Measurements from ENCODE around the gene FHIT.

FHIT gene

DNA sequence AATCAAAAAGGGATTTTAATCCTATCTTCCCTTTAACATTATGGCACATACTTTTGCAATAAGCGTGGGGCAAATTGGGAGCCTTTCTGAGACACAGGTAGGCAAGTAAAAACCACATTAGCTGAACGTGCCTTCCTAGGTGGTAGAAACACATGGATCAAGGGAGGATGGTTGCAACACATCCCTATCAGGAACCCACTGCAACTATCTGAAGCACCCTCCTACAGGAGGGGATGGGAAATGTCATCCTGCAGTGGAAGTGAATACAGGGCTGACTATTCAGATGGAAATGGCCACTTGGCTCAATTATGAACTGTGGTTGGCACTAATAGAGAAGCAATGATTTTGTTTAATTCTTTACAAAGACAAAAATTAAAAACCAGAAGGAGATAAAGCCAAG is 826.3 kb downstream of the FHIT start:
- Histone ChIP-seq H3K27me3 (ENCODE audit: control insufficient read depth in 1 of 2, insufficient read depth in 2 of 2, low read length in 2 of 2) (no peaks in the 10 kb centered on the region), H3K4me1 (ENCODE audit: control insufficient read depth in 1 of 2, insufficient read depth in 2 of 2, low read length in 2 of 2) (peaks cover 0 to 11% of the 10 kb centered on the region in 2 donors), H3K36me3 (ENCODE audit: control insufficient read depth in 1 of 2, insufficient read depth in 2 of 2, low read length in 2 of 2) (no peaks in the 10 kb centered on the region), H3K27ac (ENCODE audit: low read depth, low read length) (no peak overlapping the region), H3K4me3 (ENCODE audit: low read depth in 1 of 2, low read length in 2 of 2) (no peak overlapping the region), H3K9me3 (ENCODE audit: control insufficient read depth in 1 of 2, low read length in 2 of 2) (no peaks in the 10 kb centered on the region), H3K9ac (ENCODE audit: low read depth in 1 of 2, low read length in 2 of 2) (no peak overlapping the region)

GRCh38 chr3:60424034-60424433 is 827.2 kb downstream of the FHIT start:
- H3K4me3 ChIP-seq (ENCODE audit: low read depth in 1 of 2, low read length in 2 of 2) = no peak overlapping the region
- peaks cover 0 to 11% of the 10 kb centered on the region in 2 donors for H3K4me1 ChIP-seq (ENCODE audit: control insufficient read depth in 1 of 2, insufficient read depth in 2 of 2, low read length in 2 of 2)
- no peaks in the 10 kb centered on the region for H3K36me3 ChIP-seq (ENCODE audit: control insufficient read depth in 1 of 2, insufficient read depth in 2 of 2, low read length in 2 of 2)
- no peaks in the 10 kb centered on the region for H3K27me3 ChIP-seq (ENCODE audit: control insufficient read depth in 1 of 2, insufficient read depth in 2 of 2, low read length in 2 of 2)
- no peaks in the 10 kb centered on the region for H3K9me3 ChIP-seq (ENCODE audit: control insufficient read depth in 1 of 2, low read length in 2 of 2)
- H3K27ac ChIP-seq (ENCODE audit: low read depth, low read length) = no peak overlapping the region
- H3K9ac ChIP-seq (ENCODE audit: low read depth in 1 of 2, low read length in 2 of 2) = no peak overlapping the region

GRCh38 chr3:60423556-60423955 is 827.7 kb downstream of the FHIT start:
- no peak overlapping the region for H3K27ac ChIP-seq (ENCODE audit: low read depth, low read length)
- no peak overlapping the region for H3K4me3 ChIP-seq (ENCODE audit: low read depth in 1 of 2, low read length in 2 of 2)
- H3K9me3 ChIP-seq (ENCODE audit: control insufficient read depth in 1 of 2, low read length in 2 of 2) = no peaks in the 10 kb centered on the region
- no peaks in the 10 kb centered on the region for H3K27me3 ChIP-seq (ENCODE audit: control insufficient read depth in 1 of 2, insufficient read depth in 2 of 2, low read length in 2 of 2)
- no peak overlapping the region for H3K9ac ChIP-seq (ENCODE audit: low read depth in 1 of 2, low read length in 2 of 2)
- H3K36me3 ChIP-seq (ENCODE audit: control insufficient read depth in 1 of 2, insufficient read depth in 2 of 2, low read length in 2 of 2) = no peaks in the 10 kb centered on the region
- H3K4me1 ChIP-seq (ENCODE audit: control insufficient read depth in 1 of 2, insufficient read depth in 2 of 2, low read length in 2 of 2) = peaks cover 0 to 11% of the 10 kb centered on the region in 2 donors

DNA sequence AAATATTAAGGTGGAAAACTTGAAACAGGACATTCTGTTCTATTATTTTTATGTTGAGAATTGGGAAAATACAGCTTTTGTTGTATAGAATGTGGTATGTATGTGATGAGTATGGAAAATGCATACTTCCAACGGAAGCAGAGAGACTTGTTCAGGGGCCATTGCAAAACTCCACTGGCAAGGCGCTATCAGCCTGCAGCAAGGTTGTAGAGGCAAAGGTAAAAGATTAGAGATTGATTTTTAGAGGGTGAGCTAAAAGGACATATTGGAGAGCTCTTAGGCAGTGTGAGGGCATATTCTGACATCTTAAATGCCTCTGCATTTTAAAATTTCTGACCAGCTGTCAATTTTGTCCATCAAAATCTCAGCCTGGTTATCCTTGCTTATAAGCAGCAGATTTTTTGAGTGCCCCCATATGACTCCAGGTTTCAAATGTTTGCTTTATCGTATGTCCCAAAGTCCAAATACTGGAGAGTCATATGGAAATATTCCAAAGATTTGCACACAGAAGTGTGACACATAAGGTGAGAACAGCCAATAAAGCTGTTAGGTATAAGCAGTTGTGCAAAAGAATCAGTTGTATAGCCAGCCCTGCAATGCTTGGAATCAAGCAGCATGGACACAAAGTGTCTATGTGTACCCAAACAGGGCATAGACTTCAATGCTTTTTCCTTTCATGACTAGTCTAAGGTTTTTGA is 829.4 kb downstream of the FHIT start:
- Histone ChIP-seq H3K4me1 (ENCODE audit: control insufficient read depth in 1 of 2, insufficient read depth in 2 of 2, low read length in 2 of 2) (peaks cover 0 to 11% of the 10 kb centered on the region in 2 donors), H3K36me3 (ENCODE audit: control insufficient read depth in 1 of 2, insufficient read depth in 2 of 2, low read length in 2 of 2) (no peaks in the 10 kb centered on the region), H3K9ac (ENCODE audit: low read depth in 1 of 2, low read length in 2 of 2) (no peak overlapping the region), H3K9me3 (ENCODE audit: control insufficient read depth in 1 of 2, low read length in 2 of 2) (no peaks in the 10 kb centered on the region), H3K27ac (ENCODE audit: low read depth, low read length) (no peak overlapping the region), H3K27me3 (ENCODE audit: control insufficient read depth in 1 of 2, insufficient read depth in 2 of 2, low read length in 2 of 2) (no peaks in the 10 kb centered on the region), H3K4me3 (ENCODE audit: low read depth in 1 of 2, low read length in 2 of 2) (no peak overlapping the region)

GRCh38 chr3:60417576-60417975 is 833.7 kb downstream of the FHIT start:
- Histone ChIP-seq H3K9me3 (ENCODE audit: control insufficient read depth in 1 of 2, low read length in 2 of 2) (no peaks in the 10 kb centered on the region), H3K9ac (ENCODE audit: low read depth in 1 of 2, low read length in 2 of 2) (no peak overlapping the region), H3K4me3 (ENCODE audit: low read depth in 1 of 2, low read length in 2 of 2) (no peak overlapping the region)

GRCh38 chr3:60414011-60414410 is 837.2 kb downstream of the FHIT start:
- H3K9ac ChIP-seq (ENCODE audit: low read depth in 1 of 2, low read length in 2 of 2) = no peak overlapping the region
- H3K4me1 ChIP-seq (ENCODE audit: control insufficient read depth in 1 of 2, insufficient read depth in 2 of 2, low read length in 2 of 2) = peaks cover 0 to 4% of the 10 kb centered on the region in 2 donors
- H3K9me3 ChIP-seq (ENCODE audit: control insufficient read depth in 1 of 2, low read length in 2 of 2) = no peaks in the 10 kb centered on the region
- H3K4me3 ChIP-seq (ENCODE audit: low read depth in 1 of 2, low read length in 2 of 2) = no peak overlapping the region
- H3K27me3 ChIP-seq (ENCODE audit: control insufficient read depth in 1 of 2, insufficient read depth in 2 of 2, low read length in 2 of 2) = no peaks in the 10 kb centered on the region
- H3K27ac ChIP-seq (ENCODE audit: low read depth, low read length) = no peak overlapping the region
- no peaks in the 10 kb centered on the region for H3K36me3 ChIP-seq (ENCODE audit: control insufficient read depth in 1 of 2, insufficient read depth in 2 of 2, low read length in 2 of 2)

More at GRCh38 chr3:60417576-60417975, 833.7 kb downstream of the FHIT start:
- no peaks in the 10 kb centered on the region for H3K36me3 ChIP-seq (ENCODE audit: control insufficient read depth in 1 of 2, insufficient read depth in 2 of 2, low read length in 2 of 2)
- no peaks in the 10 kb centered on the region for H3K27me3 ChIP-seq (ENCODE audit: control insufficient read depth in 1 of 2, insufficient read depth in 2 of 2, low read length in 2 of 2)
- H3K27ac ChIP-seq (ENCODE audit: low read depth, low read length) = no peak overlapping the region
- peaks cover 0 to 10% of the 10 kb centered on the region in 2 donors for H3K4me1 ChIP-seq (ENCODE audit: control insufficient read depth in 1 of 2, insufficient read depth in 2 of 2, low read length in 2 of 2)

GRCh38 chr3:60413551-60413950 is 837.7 kb downstream of the FHIT start:
- H3K27me3 ChIP-seq (ENCODE audit: control insufficient read depth in 1 of 2, insufficient read depth in 2 of 2, low read length in 2 of 2) = no peaks in the 10 kb centered on the region
- H3K9ac ChIP-seq (ENCODE audit: low read depth in 1 of 2, low read length in 2 of 2) = no peak overlapping the region
- no peak overlapping the region for H3K27ac ChIP-seq (ENCODE audit: low read depth, low read length)
- peaks cover 0 to 4% of the 10 kb centered on the region in 2 donors for H3K4me1 ChIP-seq (ENCODE audit: control insufficient read depth in 1 of 2, insufficient read depth in 2 of 2, low read length in 2 of 2)
- no peaks in the 10 kb centered on the region for H3K9me3 ChIP-seq (ENCODE audit: control insufficient read depth in 1 of 2, low read length in 2 of 2)
- H3K4me3 ChIP-seq (ENCODE audit: low read depth in 1 of 2, low read length in 2 of 2) = no peak overlapping the region
- no peaks in the 10 kb centered on the region for H3K36me3 ChIP-seq (ENCODE audit: control insufficient read depth in 1 of 2, insufficient read depth in 2 of 2, low read length in 2 of 2)

GRCh38 chr3:60403866-60404265 is 847.4 kb downstream of the FHIT start:
- Histone ChIP-seq H3K27ac (ENCODE audit: low read depth, low read length) (no peak overlapping the region), H3K36me3 (ENCODE audit: control insufficient read depth in 1 of 2, insufficient read depth in 2 of 2, low read length in 2 of 2) (no peaks in the 10 kb centered on the region), H3K9me3 (ENCODE audit: control insufficient read depth in 1 of 2, low read length in 2 of 2) (no peaks in the 10 kb centered on the region), H3K4me3 (ENCODE audit: low read depth in 1 of 2, low read length in 2 of 2) (no peak overlapping the region), H3K9ac (ENCODE audit: low read depth in 1 of 2, low read length in 2 of 2) (no peak overlapping the region), H3K4me1 (ENCODE audit: control insufficient read depth in 1 of 2, insufficient read depth in 2 of 2, low read length in 2 of 2) (no peaks in the 10 kb centered on the region), H3K27me3 (ENCODE audit: control insufficient read depth in 1 of 2, insufficient read depth in 2 of 2, low read length in 2 of 2) (no peaks in the 10 kb centered on the region)

DNA sequence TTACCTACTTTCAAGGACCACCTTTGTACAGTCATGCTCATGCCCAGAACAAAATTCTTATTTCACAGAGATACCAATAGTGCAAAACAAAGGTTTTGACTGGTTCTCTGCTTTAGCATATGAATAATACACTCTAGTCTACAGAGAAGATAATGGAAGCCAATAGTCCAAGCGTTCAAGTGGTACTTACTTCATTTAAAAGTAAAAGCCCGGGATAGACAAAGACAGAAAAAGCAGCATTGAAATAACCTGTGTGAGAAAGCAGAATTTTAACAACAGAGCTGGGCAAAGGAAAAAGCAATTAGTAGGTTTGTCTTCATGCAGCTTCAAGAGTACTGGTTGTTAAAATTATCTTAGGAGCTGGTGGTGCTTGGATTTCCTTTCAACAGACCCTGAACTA is 848.3 kb downstream of the FHIT start:
- Histone ChIP-seq H3K9ac (ENCODE audit: low read depth in 1 of 2, low read length in 2 of 2) (no peak overlapping the region), H3K36me3 (ENCODE audit: control insufficient read depth in 1 of 2, insufficient read depth in 2 of 2, low read length in 2 of 2) (no peaks in the 10 kb centered on the region), H3K4me3 (ENCODE audit: low read depth in 1 of 2, low read length in 2 of 2) (no peak overlapping the region)

DNA sequence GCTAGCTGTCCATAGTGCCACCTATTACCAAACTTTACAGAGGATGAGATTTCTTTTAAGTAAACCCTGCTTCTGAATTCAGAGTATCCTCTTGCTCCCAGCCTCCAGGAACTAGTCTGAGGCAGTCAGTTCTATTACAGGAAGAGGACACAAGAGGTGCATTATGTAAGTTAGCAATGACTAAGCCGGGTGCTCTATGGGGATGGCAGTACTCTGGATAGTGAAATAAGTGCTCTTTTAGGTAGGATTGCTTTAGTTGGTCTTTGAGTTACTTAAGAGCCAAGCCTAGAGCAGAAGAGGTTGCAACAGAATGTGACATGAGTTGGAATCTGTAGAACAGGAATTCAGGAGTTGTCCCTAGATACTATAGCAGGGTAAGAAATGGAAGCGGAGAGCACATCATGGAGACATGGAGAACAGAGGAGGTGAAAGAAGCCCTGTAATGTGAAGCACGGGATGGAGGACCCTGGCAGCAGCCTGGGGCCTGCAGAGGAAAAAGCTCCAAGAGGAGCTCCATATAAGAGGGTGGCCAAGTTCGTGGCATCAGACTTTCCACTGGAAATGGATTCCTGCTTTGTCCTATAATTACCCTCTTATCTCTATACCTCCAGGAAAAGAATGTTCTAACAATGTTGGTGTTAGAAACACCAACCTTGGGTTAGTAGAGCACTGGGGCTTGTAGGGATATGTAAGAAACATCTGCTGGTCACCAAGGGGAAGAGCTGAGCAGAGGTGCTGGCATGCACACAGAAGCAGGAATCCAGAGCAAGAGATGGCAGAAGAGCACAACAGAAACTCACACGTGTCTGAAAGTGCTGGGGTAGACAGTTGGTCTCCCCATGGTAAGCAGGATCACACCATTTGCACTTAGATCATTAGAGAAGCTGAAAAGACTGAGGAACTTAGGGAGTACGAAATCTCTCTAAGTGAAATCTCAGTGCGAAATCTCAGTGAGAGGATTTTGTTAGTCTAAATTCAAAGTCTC is 851.1 kb downstream of the FHIT start:
- Histone ChIP-seq H3K4me1 (ENCODE audit: control insufficient read depth in 1 of 2, insufficient read depth in 2 of 2, low read length in 2 of 2) (no peaks in the 10 kb centered on the region), H3K27me3 (ENCODE audit: control insufficient read depth in 1 of 2, insufficient read depth in 2 of 2, low read length in 2 of 2) (no peaks in the 10 kb centered on the region), H3K36me3 (ENCODE audit: control insufficient read depth in 1 of 2, insufficient read depth in 2 of 2, low read length in 2 of 2) (no peaks in the 10 kb centered on the region), H3K9ac (ENCODE audit: low read depth in 1 of 2, low read length in 2 of 2) (no peak overlapping the region), H3K27ac (ENCODE audit: low read depth, low read length) (no peak overlapping the region), H3K9me3 (ENCODE audit: control insufficient read depth in 1 of 2, low read length in 2 of 2) (no peaks in the 10 kb centered on the region), H3K4me3 (ENCODE audit: low read depth in 1 of 2, low read length in 2 of 2) (no peak overlapping the region)

More for the DNA sequence above, 848.3 kb downstream of the FHIT start:
- Histone ChIP-seq H3K9me3 (ENCODE audit: control insufficient read depth in 1 of 2, low read length in 2 of 2) (no peaks in the 10 kb centered on the region), H3K27ac (ENCODE audit: low read depth, low read length) (no peak overlapping the region), H3K4me1 (ENCODE audit: control insufficient read depth in 1 of 2, insufficient read depth in 2 of 2, low read length in 2 of 2) (no peaks in the 10 kb centered on the region), H3K27me3 (ENCODE audit: control insufficient read depth in 1 of 2, insufficient read depth in 2 of 2, low read length in 2 of 2) (no peaks in the 10 kb centered on the region)

Data from duodenal mucosa (tissue), 2 donors.